Cardiac septum (tissue), 1 donor: Measurements from ENCODE around the gene RBBP8. TPM values are rescaled to one million over a fixed set of nuclear protein-coding genes. Genes with fewer than 3 reads are reported as not detected.
"Not testable (repeated sequence)": the region's sequence is repeated elsewhere in the genome, so short reads cannot be mapped to it uniquely, and the experiment has no call there.

Experiments used
- DNase-seq: peaks from one replicate; pipeline ENCODE4 v3.0.0-alpha.2; 2020; ENCODE audit warnings: low spot score
- intact Hi-C: fragments of 100-400 bp; cut with DNase I; formaldehyde crosslinking; loops from one replicate; pipeline ENCODE4 v1.14.0; 2022
- long read RNA-seq: library from polyadenylated mRNA; unstranded; transcript quantifications from one replicate; pipeline ENCODE4 v2.0.0, GENCODE V29; 2021
- total RNA-seq: library from RNA; stranded (reverse); fragmentation: NEBNext Ultra II Directional; extraction: Animal tissue kit (Norgen Biotek cat#: 25700); gene quantifications from one replicate; pipeline ENCODE4 v1.2.1, GENCODE V29; 2021
- donor health status: DM: no; HTN: no; CAD: no.

The RBBP8 gene
- 7.2 TPM for total RNA-seq
- long read RNA-seq, partial matches to known transcripts, result 8 of 10 reads
- long read RNA-seq, other reads (novel, unspliced or antisense), result 2 of 10 reads

DNA sequence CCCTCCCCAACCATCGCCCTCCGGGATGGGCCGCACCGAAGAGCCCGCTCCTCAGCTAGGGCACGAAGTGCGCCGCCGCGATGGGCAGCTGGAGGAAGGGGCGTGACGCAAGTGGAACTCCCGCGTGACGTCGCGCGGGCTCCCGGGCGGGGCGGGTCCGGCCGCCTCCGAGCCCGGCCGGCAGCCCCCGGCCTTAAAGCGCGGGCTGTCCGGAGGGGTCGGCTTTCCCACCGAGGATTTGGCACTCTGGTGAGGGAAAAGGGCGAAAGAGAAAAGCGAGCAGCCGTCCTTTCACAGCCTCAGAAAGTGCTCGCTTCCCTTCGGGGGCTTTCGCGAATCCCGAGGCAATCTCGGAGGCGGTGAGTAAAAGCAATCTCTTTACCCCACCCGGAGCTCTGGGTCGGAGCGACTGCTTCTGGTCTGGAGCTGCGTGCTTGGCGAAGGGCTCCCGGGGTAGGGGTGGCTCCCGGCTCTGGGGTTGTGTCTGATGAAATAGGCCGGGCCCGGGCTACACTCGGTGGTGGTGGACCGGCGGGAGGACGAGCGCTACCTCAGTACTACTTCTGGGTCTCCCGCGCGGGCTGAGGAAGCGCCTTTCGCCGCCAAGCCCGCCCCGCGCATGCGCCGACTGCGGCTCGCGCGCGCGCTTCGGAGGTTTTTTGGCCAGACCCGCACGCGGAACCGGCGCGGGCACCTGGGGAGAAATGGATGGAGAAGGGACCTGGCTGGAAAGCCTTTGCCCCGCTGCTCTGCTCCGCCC lies at the start of gene RBBP8:
Gene RBBP8, plus strand, starts transcription at position 123 of the 760 bp plus-strand sequence. CDS start 3,524 bp downstream, outside the sequence.
- intact Hi-C loops, result loop anchor here (5.0 kb wide), 1 partner anchor 49 kb away; no protein-coding TSS in a partner anchor
- peak; percentile 96 for DNase-seq

GRCh38 chr18:22883827-22884226 lies 49.3 kb upstream of the RBBP8 start:
- intact Hi-C loops, result no loop called here
- DNase-seq, result no peak

DNA sequence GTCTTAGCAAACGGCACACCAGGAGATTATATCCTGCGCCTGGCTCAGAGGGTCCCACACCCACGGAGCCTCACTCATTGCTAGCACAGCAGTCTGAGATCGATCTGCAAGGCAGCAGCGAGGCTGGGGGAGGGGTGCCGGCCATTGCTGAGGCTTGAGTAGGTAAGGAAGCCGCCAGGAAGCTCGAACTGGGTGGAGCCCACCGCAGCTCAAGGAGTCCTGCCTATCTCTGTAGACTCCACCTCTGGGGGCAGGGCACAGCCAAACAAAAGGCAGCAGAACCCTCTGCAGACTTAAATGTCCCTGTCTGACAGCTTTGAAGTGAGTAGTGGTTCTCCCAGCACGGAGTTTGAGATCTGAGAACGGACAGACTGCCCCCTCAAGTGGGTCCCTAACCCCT lies 47.4 kb upstream of the RBBP8 start:
- intact Hi-C loops, DNase-seq: not testable (repeated sequence)

DNA sequence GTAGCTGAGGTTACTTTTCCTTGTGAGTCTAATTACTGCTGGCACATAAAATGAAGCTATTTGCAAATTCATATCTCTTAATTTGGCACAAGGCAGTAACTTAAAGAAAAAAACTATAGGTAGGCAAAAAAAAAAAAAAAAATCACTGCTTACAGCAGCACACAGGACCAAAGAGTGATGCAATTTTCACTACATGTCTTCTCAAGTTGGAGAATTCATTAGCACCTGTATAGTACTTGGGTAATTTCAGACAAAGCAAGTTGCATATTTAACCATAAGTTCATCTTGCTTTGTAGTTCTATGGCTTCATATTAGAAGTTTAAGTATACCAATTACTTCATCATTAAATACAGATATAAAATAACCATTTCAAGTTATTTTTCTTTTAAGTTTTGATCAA lies 33.7 kb upstream of the RBBP8 start:
- intact Hi-C loops, result no loop called here
- DNase-seq, result no peak

DNA sequence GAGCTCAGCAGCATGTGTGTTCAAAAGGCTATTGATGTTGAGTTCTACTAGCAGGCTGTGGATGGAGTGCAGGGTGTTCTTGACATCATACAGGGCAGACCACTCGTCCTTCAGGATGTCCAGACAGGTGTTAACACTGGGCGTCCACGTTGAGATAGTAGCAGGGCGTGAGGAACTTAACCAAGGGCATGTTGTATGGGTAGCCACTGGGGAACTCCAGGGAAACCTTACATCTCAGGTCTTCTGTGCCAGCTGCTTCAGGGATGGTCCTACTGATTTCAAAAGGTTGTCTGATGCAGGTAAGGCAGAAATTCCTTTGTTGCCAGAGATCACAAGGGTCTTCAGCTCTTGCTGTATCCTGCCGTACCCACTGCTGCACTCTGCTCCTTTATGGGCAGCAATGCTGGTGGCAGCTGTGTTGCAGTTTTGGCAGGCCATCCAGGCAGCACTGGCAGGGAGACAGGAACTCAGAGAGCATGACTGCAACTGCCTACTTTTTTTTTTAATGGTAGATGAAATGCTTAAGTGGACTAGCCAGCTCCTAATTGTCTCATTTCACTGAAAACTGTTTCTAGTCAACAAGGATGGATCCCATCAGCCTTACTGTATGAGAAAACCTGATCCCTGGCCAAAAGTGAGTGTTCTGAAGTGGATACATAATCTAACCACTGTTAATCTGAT lies 32.4 kb upstream of the RBBP8 start:
- intact Hi-C loops, result no loop called here
- DNase-seq, result no peak

DNA sequence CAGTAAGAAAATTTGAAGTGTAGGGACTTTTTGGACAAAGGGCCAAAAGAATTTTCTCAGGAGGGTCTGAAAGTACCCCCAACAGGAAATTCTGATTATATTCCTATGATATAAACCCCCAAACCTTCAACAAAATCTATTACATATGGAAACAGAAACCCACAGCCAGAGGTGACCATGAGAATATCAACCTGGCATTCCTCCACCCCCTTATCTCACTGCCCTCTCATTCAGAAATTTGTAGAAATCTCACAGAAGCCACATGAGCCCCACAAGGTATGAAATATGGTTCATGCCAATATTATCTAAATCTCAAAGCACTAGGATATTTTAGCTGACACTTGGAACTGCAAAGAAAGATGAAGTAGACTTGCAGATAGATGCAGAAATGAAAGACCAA lies 31.0 kb upstream of the RBBP8 start:
- DNase-seq, result no peak
- intact Hi-C loops, result no loop called here

DNA sequence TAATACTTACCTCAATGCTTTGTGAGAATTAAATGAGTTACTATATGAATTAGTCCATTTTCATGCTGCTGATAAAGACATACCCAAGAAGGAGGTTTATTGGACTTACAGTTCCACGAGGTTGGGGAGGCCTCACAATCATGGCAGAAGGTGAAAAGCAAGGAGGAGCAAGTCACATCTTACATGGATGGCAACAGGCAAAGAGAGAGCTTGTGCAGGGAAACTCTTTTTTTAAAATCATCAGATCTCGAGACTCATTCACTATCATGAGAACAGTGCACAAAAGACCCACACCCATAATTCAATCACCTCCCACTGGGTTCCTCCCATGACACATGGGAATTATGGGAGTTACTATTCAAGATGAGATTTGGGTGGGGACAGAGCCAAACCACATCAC lies 29.9 kb upstream of the RBBP8 start:
- intact Hi-C loops, result not testable (repeated sequence)

GRCh38 chr18:22912149-22912548 lies 21.0 kb upstream of the RBBP8 start:
- DNase-seq, result no peak
- intact Hi-C loops, result no loop called here

More for the DNA sequence above, 29.9 kb upstream of the RBBP8 start:
- not testable (repeated sequence) for DNase-seq

- DNase-seq, result no peak
- intact Hi-C loops, result no loop called here
These were observed 20.3 kb upstream of the RBBP8 start for GRCh38 chr18:22912835-22913234.

- DNase-seq, result no peak
- intact Hi-C loops, result no loop called here
These were observed 19.3 kb upstream of the RBBP8 start for GRCh38 chr18:22913861-22914260.

GRCh38 chr18:22914633-22915032 lies 18.5 kb upstream of the RBBP8 start:
- DNase-seq, result no peak
- intact Hi-C loops, result no loop called here

DNA sequence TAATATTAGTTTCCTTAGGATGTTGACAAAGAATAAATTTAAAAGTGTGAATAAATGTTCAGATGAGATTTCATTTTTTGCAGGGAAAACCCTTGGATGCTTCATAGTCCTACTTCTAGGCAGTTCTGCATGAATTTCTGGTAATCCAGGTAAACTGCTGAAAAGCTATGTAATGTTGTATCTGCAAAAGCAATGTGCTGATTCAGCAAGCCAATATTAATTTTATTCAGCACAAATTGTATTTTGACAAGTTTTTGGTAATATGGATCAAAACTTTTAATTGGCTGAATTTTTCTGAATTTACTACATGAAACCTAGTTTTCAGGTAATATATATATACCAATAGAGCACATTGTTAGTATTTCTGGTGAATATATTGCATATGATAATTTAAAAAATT lies 17.8 kb upstream of the RBBP8 start:
- DNase-seq, result no peak
- intact Hi-C loops, result no loop called here

DNA sequence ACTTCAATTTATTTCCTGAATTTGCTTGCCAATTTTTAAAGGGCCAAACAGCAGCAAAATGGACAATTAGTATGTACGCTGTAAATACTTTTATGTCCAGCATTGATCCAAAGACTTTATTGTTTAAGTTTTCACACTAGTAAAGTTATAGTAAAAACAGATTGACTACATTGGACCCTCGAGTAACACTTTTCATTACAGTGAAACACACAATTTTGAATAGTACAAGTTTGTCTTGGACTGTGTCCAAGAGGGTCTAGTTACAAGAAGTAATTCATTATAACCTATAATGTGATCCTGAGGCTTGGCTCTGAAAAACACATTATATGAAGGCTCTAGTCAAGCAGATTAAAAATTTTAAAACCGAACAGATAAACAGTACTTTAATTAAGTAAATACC lies 11.4 kb upstream of the RBBP8 start:
- no peak for DNase-seq
- intact Hi-C loops, result no loop called here

GRCh38 chr18:22924589-22924988 lies 8.5 kb upstream of the RBBP8 start:
- DNase-seq, result no peak
- intact Hi-C loops, result no loop called here

GRCh38 chr18:22926454-22926853 lies 6.7 kb upstream of the RBBP8 start:
- intact Hi-C loops, result no loop called here
- no peak for DNase-seq

GRCh38 chr18:22928339-22928738 lies 4.8 kb upstream of the RBBP8 start:
- DNase-seq, result no peak
- intact Hi-C loops, result no loop called here

DNA sequence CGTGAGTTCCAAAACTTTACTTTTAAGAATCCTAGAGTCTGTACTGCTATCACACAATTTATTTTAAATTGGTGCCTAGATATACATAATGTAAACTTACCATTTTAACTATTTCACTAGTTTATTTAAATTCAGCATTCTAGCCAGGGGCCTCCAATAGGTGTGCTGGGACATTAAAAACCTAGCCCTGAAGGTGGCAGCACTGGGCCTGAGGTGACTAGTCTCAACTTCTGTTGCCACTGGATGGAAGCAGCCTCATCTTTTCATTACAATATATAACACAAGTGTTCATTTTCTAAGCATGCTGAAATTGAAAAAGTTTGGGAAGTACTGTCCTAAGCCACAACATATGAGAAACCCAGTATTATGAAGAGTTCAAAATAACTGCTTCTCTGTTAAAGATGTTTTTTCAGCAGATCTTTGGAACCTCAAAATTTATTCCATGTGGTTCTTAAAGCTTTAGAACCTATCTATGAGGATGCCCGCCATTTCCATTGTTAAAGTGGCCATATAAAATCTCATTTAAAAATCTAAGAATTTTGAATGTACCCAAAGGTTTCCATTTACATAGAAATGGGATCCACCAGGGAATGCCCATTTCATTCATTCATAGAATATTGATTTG lies 2.9 kb upstream of the RBBP8 start:
- intact Hi-C loops, result loop anchor here (5.0 kb wide), 1 partner anchor 52 kb away; no protein-coding TSS in a partner anchor

DNA sequence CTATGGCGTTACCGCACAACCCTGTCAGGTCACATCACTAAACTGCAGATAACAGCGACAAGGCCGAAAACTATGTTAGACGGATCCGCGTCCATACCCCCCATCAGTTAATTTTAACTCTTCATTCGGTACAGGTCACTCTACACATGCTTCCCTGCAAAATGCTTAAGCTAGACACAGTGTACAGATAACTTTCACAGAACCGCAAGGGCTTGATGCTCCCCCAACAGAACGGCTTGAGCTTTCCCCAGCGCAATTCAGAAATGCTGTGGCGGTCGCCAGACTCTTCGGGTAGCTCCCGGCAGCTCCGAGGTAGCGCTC lies 283 bp upstream of the RBBP8 start:
- intact Hi-C loops, result loop anchor here (5.0 kb wide), 1 partner anchor 49 kb away; no protein-coding TSS in a partner anchor
- DNase-seq, result no peak

More for the DNA sequence above, 2.9 kb upstream of the RBBP8 start:
- DNase-seq, result peak; percentile 82

GRCh38 chr18:22933966-22934423 lies 867 bp downstream of the RBBP8 start:
- no peak for DNase-seq
- intact Hi-C loops, result loop anchor here (5.0 kb wide), 1 partner anchor 48 kb away; no protein-coding TSS in a partner anchor

GRCh38 chr18:22934789-22935188 lies 1.7 kb downstream of the RBBP8 start:
- DNase-seq, result no peak
- intact Hi-C loops, result loop anchor here (5.0 kb wide), 1 partner anchor 48 kb away; no protein-coding TSS in a partner anchor
